ENCODE results near the gene PAX8.

The PAX8 gene

DNA sequence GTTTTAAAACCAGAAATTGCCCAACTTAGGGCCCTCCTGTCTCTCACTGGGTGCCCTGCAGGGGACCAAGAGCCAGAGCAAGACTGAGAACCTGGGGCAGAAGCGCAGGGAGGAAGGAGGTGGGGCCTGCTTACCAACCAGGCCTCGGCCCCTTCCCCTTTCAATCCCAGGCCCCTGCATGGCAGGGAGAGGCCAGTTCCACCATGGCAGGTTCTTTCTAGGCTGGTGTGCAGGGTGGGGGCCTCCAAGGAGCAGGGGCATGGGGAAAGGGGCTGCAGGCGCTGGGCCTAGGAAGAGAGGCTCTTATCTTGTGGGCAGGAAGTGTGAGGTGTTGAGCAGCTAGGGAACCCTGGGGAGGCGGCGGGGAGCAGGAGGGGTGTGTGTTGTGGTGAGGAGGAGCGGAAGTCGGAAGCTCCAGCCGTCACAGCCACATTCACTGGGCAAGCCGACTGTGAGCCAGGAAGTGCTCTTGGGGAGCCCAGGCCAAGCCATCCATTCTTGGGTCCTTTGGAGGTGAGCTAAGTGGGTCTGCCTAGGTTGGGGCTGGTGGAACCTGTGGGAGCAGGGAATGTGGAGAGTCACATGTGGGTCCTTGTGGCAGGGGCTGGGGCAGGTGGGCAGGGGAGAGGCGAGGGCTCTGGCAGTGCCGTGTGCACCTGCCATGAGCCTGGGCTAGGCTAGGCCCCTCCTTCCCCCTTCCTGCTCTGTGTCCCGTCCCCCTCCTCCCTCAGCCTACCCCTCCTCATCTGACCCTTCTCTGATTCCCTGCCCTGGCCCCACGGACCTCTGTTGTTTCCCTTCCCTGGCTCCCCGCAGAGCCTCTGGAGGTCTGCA is 105.0 kb downstream of the PAX8 start, which contains the start of gene PSD4:
PSD4 (plus strand) TSS at position 430 of the 834 bp plus-strand sequence. CDS start 8,486 bp downstream, outside the sequence.
- DNase-seq = peak in 10 of 56 donors; percentile 10 to 34 (median 20)

DNA sequence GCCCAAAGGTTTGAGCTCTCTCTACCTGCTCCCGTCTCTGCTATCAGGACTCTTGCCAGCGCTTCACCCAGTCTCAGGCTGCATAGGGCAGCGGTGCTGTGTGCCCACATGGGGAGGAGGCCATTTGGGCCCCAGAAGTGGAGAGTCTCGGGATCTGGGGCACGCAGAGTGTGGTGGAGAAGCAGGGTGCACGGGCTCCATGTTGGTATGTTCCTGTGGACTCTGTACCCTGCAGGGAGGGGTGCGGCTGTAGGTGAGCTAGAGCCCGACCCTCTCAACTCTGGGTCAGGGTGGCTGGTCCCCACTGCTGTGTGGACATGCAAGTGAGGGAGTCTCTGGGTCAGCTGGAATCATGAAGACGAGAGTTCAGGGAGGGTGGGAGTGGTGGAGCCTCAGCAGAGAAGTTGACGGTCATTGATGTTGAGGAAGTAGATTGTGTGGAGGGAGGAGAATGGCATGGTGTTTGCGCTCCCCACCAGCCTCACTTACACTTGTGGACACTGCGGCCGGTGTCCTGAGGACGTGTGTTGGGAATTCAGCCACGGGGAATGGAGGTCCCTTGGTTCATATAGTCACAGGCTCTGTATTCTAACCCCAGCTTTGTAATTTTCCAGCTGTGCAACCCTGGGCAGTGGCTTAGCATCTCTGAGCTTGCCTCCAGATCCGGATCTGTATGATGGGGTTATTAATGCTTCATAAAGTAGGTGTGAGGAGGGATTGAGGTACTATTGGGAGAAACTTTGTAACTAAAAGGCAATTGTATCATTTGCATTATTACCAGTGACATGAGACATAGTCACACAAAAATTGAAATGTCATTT is 105.8 kb downstream of the PAX8 start:
- DNase-seq = no peak

DNA sequence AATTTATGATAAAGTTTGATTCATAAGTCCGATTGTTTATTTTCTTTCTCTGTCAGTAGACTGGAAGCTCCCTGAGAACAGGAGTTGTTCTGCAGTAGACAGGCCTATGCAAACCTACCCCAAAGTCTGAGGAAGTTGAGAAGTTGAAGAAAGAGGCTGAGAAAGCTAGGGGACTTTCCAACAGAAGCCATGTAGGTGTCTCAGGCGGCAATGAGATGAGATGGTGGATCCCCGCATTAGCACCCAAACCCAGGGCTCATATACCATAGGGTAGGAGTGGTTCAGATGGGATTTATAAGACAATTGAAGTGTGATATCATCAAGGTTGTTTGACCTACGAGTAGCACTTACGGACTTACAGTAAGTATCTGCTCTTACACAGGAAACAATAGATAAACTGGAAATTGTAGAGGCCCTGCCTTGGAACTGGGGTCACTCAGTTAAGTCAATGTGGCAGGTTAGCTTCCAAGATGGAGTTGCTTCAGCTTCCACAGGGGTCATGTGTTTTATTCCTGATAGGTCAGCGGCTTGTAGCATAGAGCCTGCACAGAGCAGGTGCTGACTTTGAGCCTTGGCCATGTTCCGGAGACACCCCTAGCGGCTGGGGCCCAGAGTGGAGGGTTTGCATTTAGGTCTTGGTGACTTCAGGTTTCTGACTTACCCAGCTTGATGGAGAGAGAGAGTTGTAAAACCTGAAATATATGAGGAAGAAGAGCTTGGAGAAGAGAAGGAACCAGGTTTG is 107.2 kb downstream of the PAX8 start:
- no peak for DNase-seq

DNA sequence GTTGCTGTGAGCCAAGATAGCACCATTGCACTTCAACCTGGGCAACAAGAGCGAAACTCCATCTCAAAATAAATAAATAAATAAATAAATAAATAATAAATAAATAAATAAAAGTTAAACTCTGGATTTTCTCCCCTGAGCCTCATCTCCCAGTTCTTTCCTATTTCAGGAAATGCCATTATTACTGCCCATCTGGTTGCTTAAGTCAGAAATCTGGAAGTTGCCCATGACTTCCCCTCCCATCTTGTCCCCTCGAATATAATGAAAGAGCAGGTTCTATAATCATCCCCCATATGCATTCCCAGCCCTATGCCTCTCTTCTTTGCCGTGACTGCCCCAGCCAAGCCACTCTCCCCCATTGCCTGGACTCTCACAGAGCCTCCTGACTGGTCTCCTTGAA is 109.1 kb downstream of the PAX8 start:
- no peak for DNase-seq

DNA sequence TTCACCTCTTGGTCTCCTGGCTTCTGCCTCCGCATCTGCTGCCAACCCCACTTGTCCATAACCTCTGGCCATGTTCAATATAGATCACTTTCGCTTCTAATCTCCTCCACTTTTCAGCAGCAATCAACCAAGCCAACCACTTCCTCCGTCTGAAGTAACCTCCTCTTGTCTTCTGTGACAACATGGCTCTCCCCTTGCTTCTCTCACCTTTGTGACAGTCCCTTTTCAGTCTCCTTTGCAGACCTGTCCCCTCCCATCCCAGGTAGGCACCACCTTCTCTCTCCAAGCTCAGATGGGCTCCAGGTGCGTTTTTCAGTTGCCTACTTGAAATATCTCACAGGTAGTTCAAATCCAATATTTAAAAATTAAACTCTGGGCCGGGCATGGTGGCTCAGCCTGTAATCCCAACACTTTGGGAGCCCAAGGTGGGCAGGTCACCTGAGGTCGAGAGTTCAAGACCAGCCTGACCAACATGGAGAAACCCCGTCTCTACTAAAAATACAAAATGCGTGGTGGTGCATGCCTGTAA is 109.7 kb downstream of the PAX8 start:
- no peak for DNase-seq

DNA sequence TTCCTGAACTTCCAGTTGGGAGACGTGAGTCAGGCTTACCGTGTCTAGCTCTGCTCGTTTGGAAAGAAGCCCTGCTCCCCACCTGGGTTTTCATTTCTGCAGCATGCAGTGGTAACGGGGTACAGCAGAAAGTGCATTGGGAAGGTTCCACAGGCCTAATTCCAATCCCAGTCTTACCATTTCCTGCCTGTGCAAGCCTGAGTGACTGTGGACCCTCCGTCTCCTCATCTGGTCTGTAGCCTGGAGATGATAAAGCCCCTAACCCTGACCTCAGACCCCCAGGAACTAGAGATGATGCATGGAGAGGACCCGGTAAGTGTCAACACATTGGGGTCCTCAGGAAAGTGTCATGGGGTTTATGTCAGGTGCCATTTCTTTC is 110.8 kb downstream of the PAX8 start:
- no peak for DNase-seq

DNA sequence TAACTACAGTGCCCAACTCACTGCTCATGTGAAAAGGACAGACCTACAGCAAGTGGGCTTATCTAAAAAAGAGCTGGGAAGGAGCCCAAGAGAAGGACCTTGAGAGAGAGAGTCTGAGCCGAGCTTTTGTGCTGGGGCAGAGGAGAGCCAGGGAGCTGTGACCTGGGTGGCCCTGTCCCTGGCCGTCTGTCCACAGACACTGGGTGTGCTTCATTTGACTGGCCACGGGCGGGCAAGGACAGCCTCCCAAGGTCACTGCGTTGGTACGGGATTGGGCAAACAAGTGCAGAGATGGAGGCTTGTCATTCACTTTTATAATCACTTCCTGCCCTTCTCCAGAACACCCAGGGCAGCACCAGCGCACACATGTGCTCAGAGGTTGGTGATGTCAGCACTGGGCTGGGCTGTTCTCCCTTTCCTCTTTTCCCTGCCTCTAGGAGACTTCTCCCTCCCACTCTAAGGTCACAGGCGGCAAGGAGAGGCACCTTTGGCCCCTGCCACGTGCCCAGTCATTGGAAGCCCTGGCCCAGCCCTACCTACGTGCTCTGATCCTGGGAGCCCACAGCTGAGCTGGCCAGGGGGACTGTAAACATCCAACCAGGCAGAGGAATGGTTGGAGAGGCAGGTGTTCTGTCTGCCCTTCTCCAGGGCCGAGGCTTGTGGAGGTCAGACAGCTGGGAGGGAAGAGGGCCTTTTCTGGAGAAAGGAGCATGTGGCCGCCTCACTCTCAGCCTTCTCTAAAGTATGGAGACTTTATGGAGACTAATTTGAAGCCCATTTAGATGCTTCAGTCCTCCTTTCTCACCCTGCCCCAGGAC is 111.4 kb downstream of the PAX8 start:
- DNase-seq = no peak

DNA sequence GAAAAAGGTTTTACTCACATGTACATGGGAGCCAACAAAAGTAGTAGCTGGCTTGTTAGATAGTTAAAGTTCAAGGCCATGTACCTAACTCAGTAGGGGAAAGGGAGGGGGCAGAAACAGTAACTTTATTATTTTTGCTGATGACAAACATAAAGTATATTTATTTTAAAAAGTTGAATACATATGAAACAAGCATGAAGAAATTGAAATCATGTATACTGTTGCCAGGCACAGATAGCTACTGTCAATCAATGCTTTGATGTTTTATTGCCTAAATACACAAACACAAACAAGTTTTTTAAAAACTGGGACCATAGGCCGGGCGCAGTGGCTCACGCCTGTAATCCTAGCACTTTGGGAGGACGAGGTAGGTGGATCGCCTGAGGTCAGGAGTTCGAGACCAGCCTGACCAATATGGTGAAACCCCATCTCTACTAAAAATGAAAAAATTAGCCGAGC is 112.5 kb downstream of the PAX8 start:
- DNase-seq = no peak

All from amygdala (tissue), 56 donors.